Right ventricle myocardium inferior (tissue), 1 donor: ENCODE data around the gene VAMP3. TPM values are rescaled to one million over a fixed set of nuclear protein-coding genes. Genes with fewer than 3 reads are reported as not detected.

Experiments
- ATAC-seq: fragments of 200-7000 bp; cut with Tn5 transposase; one replicate; pipeline ENCODE4 v1.9.1; 2020; ENCODE audit warnings: mild to moderate bottlenecking, moderate library complexity
- DNase-seq: peaks from one replicate; pipeline ENCODE4 v3.0.0; 2021; ENCODE audit errors: missing footprints
- intact Hi-C: fragments of 100-400 bp; cut with DNase I; formaldehyde crosslinking; loops from one replicate; pipeline ENCODE4 v1.11.0; 2022
- total RNA-seq: library from RNA; stranded (reverse); fragmentation: NEBNext Ultra II Directional; extraction: Animal tissue kit (Norgen Biotek cat#: 25700); gene quantifications from one replicate; pipeline ENCODE4 v1.2.1, GENCODE V29; 2021
- donor health status: DM: no; HTN: yes; CAD: no; lungs with severe emphysema.

Gene VAMP3
- total RNA-seq, 1 donor from 2014 or later, result 68.6 TPM

DNA sequence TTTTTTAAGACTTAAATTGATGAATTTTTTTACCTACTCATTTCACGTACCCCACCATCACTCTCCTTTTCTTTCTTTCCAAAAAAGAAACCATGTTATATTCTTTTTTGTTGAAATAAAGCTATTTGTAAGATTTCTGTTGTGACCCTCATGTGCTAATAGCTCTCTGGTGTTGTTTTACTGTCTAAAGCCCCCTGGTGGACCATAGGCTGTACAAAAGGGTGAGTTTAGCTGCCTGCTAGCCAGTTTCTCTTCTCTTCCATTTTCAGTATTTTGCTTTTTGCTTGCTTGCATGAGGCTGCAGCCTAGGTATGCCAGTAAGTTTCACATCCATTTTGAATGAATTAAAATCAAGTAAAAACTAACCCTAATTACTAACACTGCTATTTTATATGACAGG is 15.6 kb upstream of the VAMP3 start:
- no peak for ATAC-seq
- no peak for DNase-seq
- intact Hi-C loops, result no loop called here

GRCh38 chr1:7760245-7760644 is 10.9 kb upstream of the VAMP3 start:
- DNase-seq (no peak), ATAC-seq (no peak)
- intact Hi-C loops, result no loop called here

GRCh38 chr1:7761103-7761502 is 10.0 kb upstream of the VAMP3 start:
- intact Hi-C loops, result no loop called here
- DNase-seq, result no peak
- no peak for ATAC-seq

DNA sequence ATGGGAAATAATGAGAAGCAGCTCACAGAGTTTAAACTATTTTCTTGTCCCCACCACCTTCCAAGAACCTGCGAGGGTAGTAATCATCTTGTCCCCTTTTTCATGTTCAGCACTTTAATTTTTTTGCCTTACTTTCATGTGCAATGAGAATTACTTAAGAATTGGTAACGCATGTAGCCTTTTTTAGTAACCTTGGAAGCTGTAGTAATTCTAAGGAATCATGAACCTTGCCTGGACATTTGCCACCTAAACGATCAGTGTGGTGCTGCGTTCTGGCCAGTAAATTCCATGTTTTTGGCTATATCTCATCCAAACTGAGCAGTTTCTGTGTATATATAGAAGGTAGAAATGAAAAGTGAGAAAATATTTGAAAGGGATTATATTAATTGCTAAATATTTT is 3.9 kb upstream of the VAMP3 start:
- no peak for DNase-seq
- intact Hi-C loops, result no loop called here
- no peak for ATAC-seq

DNA sequence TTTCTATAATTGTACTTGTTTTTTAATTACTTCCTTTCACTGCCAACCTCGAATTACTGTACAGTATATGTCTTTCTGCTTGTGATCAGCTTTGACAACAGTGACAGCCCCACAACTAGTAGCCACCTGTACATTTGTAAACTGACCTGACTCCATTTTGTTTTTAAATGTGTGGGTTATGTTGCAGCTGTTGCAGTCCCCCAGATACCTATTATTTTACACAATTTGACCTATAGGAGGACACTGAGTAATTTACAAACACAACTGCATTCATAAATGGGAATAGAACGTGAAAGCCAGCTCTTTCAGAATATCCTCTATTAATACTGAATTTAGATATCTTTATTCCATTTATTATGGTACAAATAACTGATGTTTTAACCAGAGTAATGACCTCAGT is 2.5 kb upstream of the VAMP3 start:
- intact Hi-C loops, result no loop called here
- ATAC-seq, result no peak
- no peak for DNase-seq

DNA sequence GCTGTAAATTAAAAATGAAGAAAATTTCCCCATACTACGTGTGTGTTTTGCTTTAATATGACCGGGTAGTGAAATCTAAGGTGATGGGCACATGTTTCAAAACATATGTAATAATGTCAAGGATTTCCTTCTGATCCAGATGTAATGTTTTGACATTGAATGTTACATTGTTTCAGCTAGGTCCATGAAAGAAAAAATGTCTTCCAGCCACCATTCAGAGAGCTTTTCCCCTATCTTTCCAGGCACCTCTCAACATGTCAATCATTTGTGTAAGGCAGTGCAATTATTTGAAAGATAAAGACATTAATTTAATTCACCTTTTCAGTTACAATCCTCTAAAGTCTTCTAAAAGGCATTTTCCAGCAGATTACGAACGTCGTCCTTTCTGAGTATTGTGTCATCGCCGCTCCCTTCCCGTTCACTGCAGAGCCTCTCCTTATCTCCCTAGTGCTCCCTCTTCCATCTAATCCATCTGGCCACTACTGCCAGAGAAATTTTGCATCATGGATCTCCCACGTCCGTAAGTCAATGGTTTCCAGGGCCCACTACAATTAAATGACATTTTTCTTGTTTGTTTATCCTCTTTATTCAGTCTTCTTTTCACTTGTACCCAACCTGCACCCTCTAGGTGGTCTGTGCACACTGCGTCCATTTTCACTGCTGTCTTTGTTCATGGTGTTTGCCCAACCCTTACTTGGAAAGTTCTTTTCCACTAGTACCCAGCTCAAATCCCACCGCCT is 1.3 kb upstream of the VAMP3 start:
- no peak for DNase-seq
- intact Hi-C loops, result no loop called here
- ATAC-seq, result no peak

GRCh38 chr1:7770669-7770996 is 463 bp upstream of the VAMP3 start:
- intact Hi-C loops, result no loop called here
- no peak for DNase-seq
- ATAC-seq, result peak; percentile 29

- ATAC-seq (no peak), DNase-seq (no peak)
- intact Hi-C loops, result no loop called here
Measured at GRCh38 chr1:7771823-7772299, 765 bp downstream of the VAMP3 start.

GRCh38 chr1:7777591-7777990 is 6.5 kb downstream of the VAMP3 start:
- DNase-seq, result no peak
- intact Hi-C loops, result no loop called here
- no peak for ATAC-seq

DNA sequence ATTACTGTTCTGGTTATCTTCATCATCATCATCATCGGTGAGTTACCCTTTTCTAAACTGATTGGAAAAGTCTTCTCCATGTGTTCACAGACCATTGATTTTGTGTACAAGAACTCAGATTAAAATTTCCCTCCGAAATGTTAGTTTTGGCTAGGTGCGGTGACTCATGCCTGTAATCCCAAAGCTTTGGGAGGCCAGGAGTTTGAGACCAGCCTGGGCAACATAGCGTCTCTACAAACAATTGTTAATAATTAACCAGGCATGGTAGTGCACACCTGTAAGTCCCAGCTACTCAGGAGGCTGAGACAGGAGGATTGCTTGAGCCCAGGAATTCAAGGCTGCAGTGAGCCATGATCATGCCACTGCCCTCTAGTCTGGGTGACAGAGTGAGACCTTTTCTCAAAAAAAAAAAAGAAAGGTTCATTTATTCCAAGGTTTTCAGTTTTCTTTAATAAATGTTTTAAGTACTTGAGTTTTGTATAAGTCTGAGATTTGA is 7.1 kb downstream of the VAMP3 start:
- intact Hi-C loops, result no loop called here
- no peak for ATAC-seq
- no peak for DNase-seq

GRCh38 chr1:7780976-7781375 is 9.9 kb downstream of the VAMP3 start:
- intact Hi-C loops, result no loop called here

GRCh38 chr1:7781501-7781900 is 10.4 kb downstream of the VAMP3 start:
- DNase-seq (no peak), ATAC-seq (no peak)
- intact Hi-C loops, result no loop called here

More at GRCh38 chr1:7780976-7781375, 9.9 kb downstream of the VAMP3 start:
- ATAC-seq, result no peak
- DNase-seq, result no peak

DNA sequence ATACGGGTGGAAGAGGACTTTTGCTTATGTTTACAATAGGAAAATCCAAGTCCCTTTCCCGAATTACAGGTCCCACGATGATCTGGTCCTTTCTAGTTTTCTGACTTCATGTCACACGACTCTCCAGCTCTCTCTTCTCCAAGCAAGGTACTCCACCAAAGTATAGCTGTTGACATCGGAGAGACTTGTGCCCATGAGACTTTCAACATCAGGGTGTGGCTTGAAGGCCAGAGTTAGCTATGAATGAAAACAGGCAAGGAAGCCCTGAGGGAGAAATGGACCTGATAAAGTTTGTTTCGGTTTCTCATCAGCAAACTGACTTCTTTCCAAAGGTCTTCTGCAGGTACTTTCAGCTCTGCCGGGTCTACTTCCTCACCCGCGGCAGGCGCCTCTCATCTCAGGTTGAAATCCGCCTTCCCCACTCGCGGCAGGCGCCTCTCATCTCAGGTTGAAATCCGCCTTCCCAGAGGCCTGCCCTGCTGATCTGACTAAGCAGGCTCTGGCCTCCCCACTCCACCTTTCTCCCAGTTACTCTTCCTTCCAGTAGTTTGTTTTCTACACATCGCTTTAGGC is 10.9 kb downstream of the VAMP3 start:
- DNase-seq, result no peak
- intact Hi-C loops, result no loop called here
- no peak for ATAC-seq

GRCh38 chr1:7783178-7783711 is 12.1 kb downstream of the VAMP3 start:
- intact Hi-C loops, result no loop called here
- DNase-seq, result peak; percentile 90

GRCh38 chr1:7783826-7784491 is 12.9 kb downstream of the VAMP3 start, which contains the start of gene PER3:
TSS of gene PER3 (plus strand) at chr1:7784291. CDS start at chr1:7784878, 587 bp downstream.
- peak; percentile 97 for ATAC-seq
- intact Hi-C loops, result no loop called here
- DNase-seq, result peak; percentile 99

More at GRCh38 chr1:7783178-7783711, 12.1 kb downstream of the VAMP3 start:
- peak; percentile 81 for ATAC-seq

- DNase-seq (peak; percentile 73), ATAC-seq (peak; percentile 2)
- intact Hi-C loops, result no loop called here
Measured at GRCh38 chr1:7784492-7785071, 13.5 kb downstream of the VAMP3 start.

DNA sequence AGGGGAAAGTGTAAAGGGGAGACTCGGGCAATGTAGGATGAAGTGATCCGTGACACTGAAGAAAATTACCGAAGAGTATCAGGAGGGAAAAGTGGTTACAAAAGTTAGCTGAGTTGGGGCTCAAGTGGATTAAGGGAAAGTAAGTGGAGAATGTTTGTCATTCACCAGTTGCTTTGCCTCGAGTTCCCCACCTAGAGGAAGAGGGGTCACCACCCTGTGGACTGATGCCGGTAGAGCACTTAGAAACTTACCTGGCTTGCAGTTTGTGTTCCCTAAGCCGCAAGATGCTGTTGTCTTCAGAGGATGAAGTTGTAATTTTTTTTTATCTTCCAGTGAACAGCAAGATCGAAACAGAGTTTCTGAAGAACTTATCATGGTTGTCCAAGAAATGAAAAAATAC is 14.0 kb downstream of the VAMP3 start:
- intact Hi-C loops, result no loop called here
- ATAC-seq (no peak), DNase-seq (no peak)

- intact Hi-C loops, result no loop called here
- ATAC-seq (no peak), DNase-seq (no peak)
Measured at GRCh38 chr1:7786795-7787194, 15.7 kb downstream of the VAMP3 start.

DNA sequence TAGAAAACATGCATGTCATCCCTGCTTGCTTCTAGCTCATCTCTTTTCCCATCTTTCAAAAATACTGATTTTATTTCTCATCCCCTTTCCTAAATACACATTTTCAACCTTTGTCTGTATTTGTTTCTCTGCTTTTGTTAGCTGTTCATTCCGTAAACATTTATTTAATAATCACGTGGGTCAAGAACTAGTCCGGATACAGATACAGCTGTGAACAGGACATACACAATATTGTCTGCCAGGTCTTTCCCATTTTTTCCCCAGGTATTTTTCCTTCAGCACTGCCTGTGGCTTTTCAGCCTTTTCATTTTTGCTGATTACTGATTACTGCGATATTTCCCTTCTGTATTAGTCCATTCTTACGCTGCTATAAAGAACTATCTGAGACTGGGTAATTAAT is 18.7 kb downstream of the VAMP3 start:
- no peak for ATAC-seq
- intact Hi-C loops, result no loop called here
- DNase-seq, result no peak
